ENCODE results near the gene RALGDS. TPM values are rescaled to one million over a fixed set of nuclear protein-coding genes. Genes with fewer than 3 reads are reported as not detected.
A peak's percentile ranks its signal among the peaks of the same experiment; 100 is the strongest.

RALGDS gene
- total and polyA plus RNA-seq, 2 donors = 32.0 to 53.9 TPM

GRCh38 chr9:133124123-133124906 is 3.3 kb upstream of the RALGDS start:
- H3K27ac ChIP-seq (ENCODE audit: low read depth) = no peak overlapping the region
- H3K36me3 ChIP-seq (ENCODE audit: insufficient read depth) = no peaks in the 10 kb centered on the region
- WGBS = 96% methylated on average over 8 of the region's 8 CpGs
- DNase-seq (ENCODE audit: extremely low spot score) = no peak
- no peak overlapping the region for H3K4me3 ChIP-seq (ENCODE audit: low read depth, low read length)
- H3K4me1 ChIP-seq (ENCODE audit: insufficient read depth) = peaks cover 2% of the 10 kb centered on the region

- no peak overlapping the region for H3K4me3 ChIP-seq (ENCODE audit: low read depth, low read length)
- peaks cover 2% of the 10 kb centered on the region for H3K4me1 ChIP-seq (ENCODE audit: insufficient read depth)
- no peaks in the 10 kb centered on the region for H3K36me3 ChIP-seq (ENCODE audit: insufficient read depth)
- DNase-seq (ENCODE audit: extremely low spot score) = no peak
- 29% methylated on average over 19 of the region's 19 CpGs for WGBS
- no peak overlapping the region for H3K27ac ChIP-seq (ENCODE audit: low read depth)
These were observed 2.0 kb upstream of the RALGDS start for GRCh38 chr9:133122935-133123611.

- H3K36me3 ChIP-seq (ENCODE audit: insufficient read depth) = no peaks in the 10 kb centered on the region
- 68% methylated on average over 4 of the region's 4 CpGs for WGBS
- no peak for DNase-seq (ENCODE audit: extremely low spot score)
- peaks cover 2% of the 10 kb centered on the region for H3K4me1 ChIP-seq (ENCODE audit: insufficient read depth)
- no peak overlapping the region for H3K4me3 ChIP-seq (ENCODE audit: low read depth, low read length)
- H3K27ac ChIP-seq (ENCODE audit: low read depth) = no peak overlapping the region
These were observed 1.5 kb upstream of the RALGDS start for GRCh38 chr9:133122605-133122934.

GRCh38 chr9:133121915-133122550 is 993 bp upstream of the RALGDS start:
- Histone ChIP-seq H3K4me1 (ENCODE audit: insufficient read depth) (peaks cover 2% of the 10 kb centered on the region), H3K27ac (ENCODE audit: low read depth) (peak overlapping the region; percentile 82), H3K36me3 (ENCODE audit: insufficient read depth) (no peaks in the 10 kb centered on the region), H3K4me3 (ENCODE audit: low read depth, low read length) (no peak overlapping the region)
- 90% methylated on average over 8 of the region's 8 CpGs for WGBS
- DNase-seq (ENCODE audit: extremely low spot score) = no peak

- DNase-seq (ENCODE audit: extremely low spot score) = no peak
- Histone ChIP-seq H3K4me3 (ENCODE audit: low read depth, low read length) (peak overlapping the region; percentile 65), H3K36me3 (ENCODE audit: insufficient read depth) (no peaks in the 10 kb centered on the region), H3K27ac (ENCODE audit: low read depth) (peak overlapping the region; percentile 76), H3K4me1 (ENCODE audit: insufficient read depth) (no peaks in the 10 kb centered on the region)
- 1% methylated on average over 66 of the region's 66 CpGs for WGBS
These were observed 391 bp downstream of the RALGDS start for GRCh38 chr9:133120501-133121197.

GRCh38 chr9:133119846-133120500 is 1.1 kb downstream of the RALGDS start:
- H3K36me3 ChIP-seq (ENCODE audit: insufficient read depth) = no peaks in the 10 kb centered on the region
- no peak overlapping the region for H3K27ac ChIP-seq (ENCODE audit: low read depth)
- H3K4me1 ChIP-seq (ENCODE audit: insufficient read depth) = no peaks in the 10 kb centered on the region
- WGBS = 20% methylated on average over 21 of the region's 21 CpGs
- DNase-seq (ENCODE audit: extremely low spot score) = peak; percentile 26
- H3K4me3 ChIP-seq (ENCODE audit: low read depth, low read length) = peak overlapping the region; percentile 65

- H3K27ac ChIP-seq (ENCODE audit: low read depth) = no peak overlapping the region
- H3K36me3 ChIP-seq (ENCODE audit: insufficient read depth) = no peaks in the 10 kb centered on the region
- peak overlapping the region; percentile 4 for H3K4me3 ChIP-seq (ENCODE audit: low read depth, low read length)
- DNase-seq (ENCODE audit: extremely low spot score) = peak; percentile 67
- WGBS = 48% methylated on average over 21 of the region's 21 CpGs
- H3K4me1 ChIP-seq (ENCODE audit: insufficient read depth) = no peaks in the 10 kb centered on the region
These were observed 1.8 kb downstream of the RALGDS start for GRCh38 chr9:133119103-133119845.

GRCh38 chr9:133118568-133118967 is 2.5 kb downstream of the RALGDS start:
- Histone ChIP-seq H3K27ac (ENCODE audit: low read depth) (no peak overlapping the region), H3K36me3 (ENCODE audit: insufficient read depth) (no peaks in the 10 kb centered on the region), H3K4me3 (ENCODE audit: low read depth, low read length) (no peak overlapping the region), H3K4me1 (ENCODE audit: insufficient read depth) (peaks cover 2% of the 10 kb centered on the region)
- 82% methylated on average over 3 of the region's 3 CpGs for WGBS
- no peak for DNase-seq (ENCODE audit: extremely low spot score)

- no peak overlapping the region for H3K4me3 ChIP-seq (ENCODE audit: low read depth, low read length)
- no peak for DNase-seq (ENCODE audit: extremely low spot score)
These were observed 2.9 kb downstream of the RALGDS start for GRCh38 chr9:133118179-133118520.

GRCh38 chr9:133117271-133118178 is 3.5 kb downstream of the RALGDS start:
- Histone ChIP-seq H3K27ac (ENCODE audit: low read depth) (no peak overlapping the region), H3K36me3 (ENCODE audit: insufficient read depth) (no peaks in the 10 kb centered on the region), H3K4me1 (ENCODE audit: insufficient read depth) (peaks cover 2% of the 10 kb centered on the region), H3K4me3 (ENCODE audit: low read depth, low read length) (no peak overlapping the region)
- 75% methylated on average over 18 of the region's 18 CpGs for WGBS
- no peak for DNase-seq (ENCODE audit: extremely low spot score)

More at GRCh38 chr9:133118179-133118520, 2.9 kb downstream of the RALGDS start:
- WGBS = 87% methylated on average over 3 of the region's 3 CpGs
- Histone ChIP-seq H3K36me3 (ENCODE audit: insufficient read depth) (no peaks in the 10 kb centered on the region), H3K4me1 (ENCODE audit: insufficient read depth) (peaks cover 2% of the 10 kb centered on the region), H3K27ac (ENCODE audit: low read depth) (no peak overlapping the region)

- Histone ChIP-seq H3K4me3 (ENCODE audit: low read depth, low read length) (no peak overlapping the region), H3K27ac (ENCODE audit: low read depth) (no peak overlapping the region), H3K4me1 (ENCODE audit: insufficient read depth) (peaks cover 2% of the 10 kb centered on the region), H3K36me3 (ENCODE audit: insufficient read depth) (no peaks in the 10 kb centered on the region)
- 91% methylated on average over 20 of the region's 20 CpGs for WGBS
- DNase-seq (ENCODE audit: extremely low spot score) = no peak
These were observed 4.5 kb downstream of the RALGDS start for GRCh38 chr9:133116346-133117231.

Measured in urinary bladder (tissue), 4 donors.